Loucy (cell line): ENCODE data around the gene ME3.

ENCODE experiments used
- EZH2phosphoT487 ChIP-seq: fragments of 200-600 bp; IDR thresholded peaks from 2 replicates; pipeline ENCODE4 v1.6.1; 2018; ENCODE audit warnings: antibody characterized with exemption, mild to moderate bottlenecking, moderate library complexity, borderline replicate concordance
- TF ChIP-seq, protein P1 (sequence below): fragments of 200-600 bp; sonication (generic); conservative IDR thresholded peaks from 2 replicates; pipeline ENCODE4 v1.5.1; 2014; ENCODE audit warnings: mild to moderate bottlenecking, antibody characterized with exemption, low read length

DNA sequence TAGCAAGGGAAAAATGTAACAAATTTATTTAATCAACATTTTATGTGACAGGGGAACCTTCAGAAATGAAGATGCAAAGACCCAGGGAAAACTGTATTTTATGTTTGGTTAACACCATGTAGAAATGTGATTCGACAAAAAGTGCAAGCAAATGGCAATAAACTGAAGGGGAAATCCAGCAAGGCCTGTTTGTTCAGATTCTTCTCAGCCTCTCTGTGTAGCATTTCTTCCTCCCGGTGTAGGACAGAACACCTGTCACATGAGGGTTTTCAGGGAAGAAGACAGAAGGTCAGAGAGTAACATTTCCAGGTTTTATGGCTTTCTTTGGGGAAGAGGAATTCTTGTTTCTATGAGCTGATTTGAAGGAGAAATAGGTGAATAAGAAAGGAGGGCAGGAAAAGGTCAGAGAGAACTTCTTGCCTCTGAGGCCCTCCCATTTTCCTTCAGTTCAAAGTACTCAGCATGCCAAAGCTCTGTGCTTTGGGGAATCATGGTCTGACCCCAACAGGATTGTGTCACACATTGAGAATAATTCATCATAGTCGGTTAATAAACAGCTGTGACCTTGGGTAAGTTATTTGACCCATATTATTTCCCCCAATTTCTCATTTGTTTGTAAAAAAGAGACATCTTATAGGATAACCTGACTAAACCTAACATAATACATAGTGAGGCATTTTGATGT, 45.5 kb upstream of the ME3 start:
- TF ChIP-seq, protein P1, sequence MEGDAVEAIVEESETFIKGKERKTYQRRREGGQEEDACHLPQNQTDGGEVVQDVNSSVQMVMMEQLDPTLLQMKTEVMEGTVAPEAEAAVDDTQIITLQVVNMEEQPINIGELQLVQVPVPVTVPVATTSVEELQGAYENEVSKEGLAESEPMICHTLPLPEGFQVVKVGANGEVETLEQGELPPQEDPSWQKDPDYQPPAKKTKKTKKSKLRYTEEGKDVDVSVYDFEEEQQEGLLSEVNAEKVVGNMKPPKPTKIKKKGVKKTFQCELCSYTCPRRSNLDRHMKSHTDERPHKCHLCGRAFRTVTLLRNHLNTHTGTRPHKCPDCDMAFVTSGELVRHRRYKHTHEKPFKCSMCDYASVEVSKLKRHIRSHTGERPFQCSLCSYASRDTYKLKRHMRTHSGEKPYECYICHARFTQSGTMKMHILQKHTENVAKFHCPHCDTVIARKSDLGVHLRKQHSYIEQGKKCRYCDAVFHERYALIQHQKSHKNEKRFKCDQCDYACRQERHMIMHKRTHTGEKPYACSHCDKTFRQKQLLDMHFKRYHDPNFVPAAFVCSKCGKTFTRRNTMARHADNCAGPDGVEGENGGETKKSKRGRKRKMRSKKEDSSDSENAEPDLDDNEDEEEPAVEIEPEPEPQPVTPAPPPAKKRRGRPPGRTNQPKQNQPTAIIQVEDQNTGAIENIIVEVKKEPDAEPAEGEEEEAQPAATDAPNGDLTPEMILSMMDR, result no peak
- no peak for TF ChIP-seq EZH2phosphoT487
